ENCODE measurements around the gene LRP10. TPM values are rescaled to one million over a fixed set of nuclear protein-coding genes. Genes with fewer than 3 reads are reported as not detected.

Gene LRP10
- total RNA-seq, 1 donor from 2014 or later: 11.0 TPM

DNA sequence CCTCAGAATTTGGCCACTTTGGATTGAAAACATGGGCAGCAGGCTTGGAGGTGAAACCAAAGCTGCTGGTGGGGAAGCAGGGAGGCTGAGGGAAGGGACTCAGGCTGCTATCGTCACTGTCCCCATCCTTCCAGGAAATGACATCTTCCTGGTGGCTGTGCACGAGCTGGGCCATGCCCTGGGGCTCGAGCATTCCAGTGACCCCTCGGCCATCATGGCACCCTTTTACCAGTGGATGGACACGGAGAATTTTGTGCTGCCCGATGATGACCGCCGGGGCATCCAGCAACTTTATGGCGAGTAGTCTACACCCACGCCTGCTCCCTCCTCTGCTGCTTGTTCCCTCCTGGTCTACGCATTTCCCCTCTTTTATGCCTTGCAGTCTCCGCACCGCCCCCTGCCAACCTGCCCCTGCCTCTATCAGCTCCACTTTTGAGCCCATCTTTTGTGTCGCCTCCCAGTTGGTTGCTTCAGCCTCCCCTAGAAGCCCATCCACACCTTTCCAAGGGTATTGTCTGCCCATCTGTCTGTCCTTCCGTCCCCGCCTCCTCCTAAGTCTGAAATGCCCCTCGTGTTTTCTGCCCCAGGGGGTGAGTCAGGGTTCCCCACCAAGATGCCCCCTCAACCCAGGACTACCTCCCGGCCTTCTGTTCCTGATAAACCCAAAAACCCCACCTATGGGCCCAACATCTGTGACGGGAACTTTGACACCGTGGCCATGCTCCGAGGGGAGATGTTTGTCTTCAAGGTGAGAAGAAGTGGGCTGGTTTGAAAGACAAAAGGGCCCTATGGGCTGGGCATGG, 28.2 kb upstream of the LRP10 start:
- no peak overlapping the region for H3K9ac ChIP-seq (ENCODE audit: low read depth in 1 of 3, low read length in 3 of 3)
- no peak overlapping the region for H3K27ac ChIP-seq (ENCODE audit: low read depth, low read length)
- H3K9me3 ChIP-seq (ENCODE audit: control insufficient read depth in 3 of 3, low read length in 3 of 3): no peaks in the 10 kb centered on the region
- H3K27me3 ChIP-seq (ENCODE audit: control insufficient read depth in 3 of 3, insufficient read depth in 3 of 3, low read length in 3 of 3): peaks cover 0 to 5% (median 0%) of the 10 kb centered on the region in 3 donors
- H3K4me3 ChIP-seq (ENCODE audit: low read length in 3 of 3): no peak overlapping the region
- H3K4me1 ChIP-seq (ENCODE audit: control insufficient read depth in 3 of 3, insufficient read depth in 3 of 3, low read length in 3 of 3): peaks cover 29 to 34% (median 32%) of the 10 kb centered on the region in 3 donors
- peaks cover 14 to 37% (median 24%) of the 10 kb centered on the region in 3 donors for H3K36me3 ChIP-seq (ENCODE audit: control insufficient read depth in 3 of 3, insufficient read depth in 3 of 3, low read length in 3 of 3)

DNA sequence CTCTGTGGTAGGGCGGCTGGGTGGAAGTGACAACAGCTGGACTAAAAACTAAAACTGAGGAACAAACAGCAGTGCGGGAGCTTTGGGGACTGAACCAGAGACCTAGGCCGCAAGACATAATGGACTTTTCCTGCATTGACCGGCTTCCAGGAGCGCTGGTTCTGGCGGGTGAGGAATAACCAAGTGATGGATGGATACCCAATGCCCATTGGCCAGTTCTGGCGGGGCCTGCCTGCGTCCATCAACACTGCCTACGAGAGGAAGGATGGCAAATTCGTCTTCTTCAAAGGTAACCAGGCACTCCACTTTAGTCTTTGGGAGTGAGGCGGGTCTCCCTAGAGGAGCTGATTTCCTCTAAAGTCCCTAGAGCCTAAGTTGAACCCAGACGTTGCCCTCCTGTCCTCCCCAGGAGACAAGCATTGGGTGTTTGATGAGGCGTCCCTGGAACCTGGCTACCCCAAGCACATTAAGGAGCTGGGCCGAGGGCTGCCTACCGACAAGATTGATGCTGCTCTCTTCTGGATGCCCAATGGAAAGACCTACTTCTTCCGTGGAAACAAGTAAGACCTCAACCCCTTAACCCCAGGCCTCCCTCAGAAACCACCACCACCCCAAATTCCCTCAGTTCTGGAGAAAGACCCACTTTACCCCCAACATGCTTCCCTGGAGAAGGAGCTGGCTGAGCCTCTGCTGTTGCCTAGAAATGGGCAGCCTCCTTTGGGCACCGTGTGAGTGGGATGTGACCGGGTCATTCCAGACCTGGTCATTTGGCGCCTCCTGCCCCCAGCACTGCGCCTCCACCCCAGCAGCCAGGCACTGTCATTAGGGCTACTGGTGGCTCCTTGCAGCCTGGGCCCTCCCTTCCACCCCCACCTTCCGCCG, 27.1 kb upstream of the LRP10 start:
- Histone ChIP-seq H3K4me1 (ENCODE audit: control insufficient read depth in 3 of 3, insufficient read depth in 3 of 3, low read length in 3 of 3) (peaks cover 32 to 36% (median 35%) of the 10 kb centered on the region in 3 donors), H3K36me3 (ENCODE audit: control insufficient read depth in 3 of 3, insufficient read depth in 3 of 3, low read length in 3 of 3) (peaks cover 14 to 37% (median 22%) of the 10 kb centered on the region in 3 donors), H3K9ac (ENCODE audit: low read depth in 1 of 3, low read length in 3 of 3) (no peak overlapping the region), H3K27ac (ENCODE audit: low read depth, low read length) (no peak overlapping the region), H3K27me3 (ENCODE audit: control insufficient read depth in 3 of 3, insufficient read depth in 3 of 3, low read length in 3 of 3) (no peaks in the 10 kb centered on the region), H3K4me3 (ENCODE audit: low read length in 3 of 3) (no peak overlapping the region), H3K9me3 (ENCODE audit: control insufficient read depth in 3 of 3, low read length in 3 of 3) (no peaks in the 10 kb centered on the region)

DNA sequence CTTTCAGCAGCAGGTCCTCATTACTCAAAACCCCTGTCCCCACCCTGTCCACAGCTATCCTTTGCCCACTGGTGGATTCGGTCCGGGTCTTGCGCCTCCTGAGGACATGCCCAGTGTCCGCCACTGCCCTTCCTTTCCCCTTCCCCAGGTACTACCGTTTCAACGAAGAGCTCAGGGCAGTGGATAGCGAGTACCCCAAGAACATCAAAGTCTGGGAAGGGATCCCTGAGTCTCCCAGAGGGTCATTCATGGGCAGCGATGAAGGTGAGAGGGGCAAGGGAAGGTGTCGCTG, 26.5 kb upstream of the LRP10 start:
- H3K4me1 ChIP-seq (ENCODE audit: control insufficient read depth in 3 of 3, insufficient read depth in 3 of 3, low read length in 3 of 3): peaks cover 36 to 40% (median 38%) of the 10 kb centered on the region in 3 donors
- H3K27ac ChIP-seq (ENCODE audit: low read depth, low read length): no peak overlapping the region
- no peak overlapping the region for H3K9ac ChIP-seq (ENCODE audit: low read depth in 1 of 3, low read length in 3 of 3)
- no peaks in the 10 kb centered on the region for H3K27me3 ChIP-seq (ENCODE audit: control insufficient read depth in 3 of 3, insufficient read depth in 3 of 3, low read length in 3 of 3)
- H3K9me3 ChIP-seq (ENCODE audit: control insufficient read depth in 3 of 3, low read length in 3 of 3): no peaks in the 10 kb centered on the region
- no peak overlapping the region for H3K4me3 ChIP-seq (ENCODE audit: low read length in 3 of 3)
- H3K36me3 ChIP-seq (ENCODE audit: control insufficient read depth in 3 of 3, insufficient read depth in 3 of 3, low read length in 3 of 3): peaks cover 14 to 37% (median 20%) of the 10 kb centered on the region in 3 donors

DNA sequence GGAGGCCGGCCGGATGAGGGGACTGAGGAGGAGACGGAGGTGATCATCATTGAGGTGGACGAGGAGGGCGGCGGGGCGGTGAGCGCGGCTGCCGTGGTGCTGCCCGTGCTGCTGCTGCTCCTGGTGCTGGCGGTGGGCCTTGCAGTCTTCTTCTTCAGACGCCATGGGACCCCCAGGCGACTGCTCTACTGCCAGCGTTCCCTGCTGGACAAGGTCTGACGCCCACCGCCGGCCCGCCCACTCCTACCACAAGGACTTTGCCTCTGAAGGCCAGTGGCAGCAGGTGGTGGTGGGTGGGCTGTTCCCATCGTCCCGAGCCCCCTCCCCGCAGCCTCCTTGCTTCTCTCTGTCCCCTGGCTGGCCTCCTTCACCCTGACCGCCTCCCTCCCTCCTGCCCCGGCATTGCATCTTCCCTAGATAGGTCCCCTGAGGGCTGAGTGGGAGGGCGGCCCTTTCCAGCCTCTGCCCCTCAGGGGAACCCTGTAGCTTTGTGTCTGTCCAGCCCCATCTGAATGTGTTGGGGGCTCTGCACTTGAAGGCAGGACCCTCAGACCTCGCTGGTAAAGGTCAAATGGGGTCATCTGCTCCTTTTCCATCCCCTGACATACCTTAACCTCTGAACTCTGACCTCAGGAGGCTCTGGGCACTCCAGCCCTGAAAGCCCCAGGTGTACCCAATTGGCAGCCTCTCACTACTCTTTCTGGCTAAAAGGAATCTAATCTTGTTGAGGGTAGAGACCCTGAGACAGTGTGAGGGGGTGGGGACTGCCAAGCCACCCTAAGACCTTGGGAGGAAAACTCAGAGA, 25.5 kb upstream of the LRP10 start:
- Histone ChIP-seq H3K4me1 (ENCODE audit: control insufficient read depth in 3 of 3, insufficient read depth in 3 of 3, low read length in 3 of 3) (peaks cover 45 to 50% (median 46%) of the 10 kb centered on the region in 3 donors), H3K9ac (ENCODE audit: low read depth in 1 of 3, low read length in 3 of 3) (peak overlapping the region in 1 of 3 donors; percentile 45), H3K4me3 (ENCODE audit: low read length in 3 of 3) (no peak overlapping the region), H3K27ac (ENCODE audit: low read depth, low read length) (peak overlapping the region; percentile 25), H3K9me3 (ENCODE audit: control insufficient read depth in 3 of 3, low read length in 3 of 3) (no peaks in the 10 kb centered on the region), H3K36me3 (ENCODE audit: control insufficient read depth in 3 of 3, insufficient read depth in 3 of 3, low read length in 3 of 3) (peaks cover 14 to 37% (median 20%) of the 10 kb centered on the region in 3 donors), H3K27me3 (ENCODE audit: control insufficient read depth in 3 of 3, insufficient read depth in 3 of 3, low read length in 3 of 3) (no peaks in the 10 kb centered on the region)

DNA sequence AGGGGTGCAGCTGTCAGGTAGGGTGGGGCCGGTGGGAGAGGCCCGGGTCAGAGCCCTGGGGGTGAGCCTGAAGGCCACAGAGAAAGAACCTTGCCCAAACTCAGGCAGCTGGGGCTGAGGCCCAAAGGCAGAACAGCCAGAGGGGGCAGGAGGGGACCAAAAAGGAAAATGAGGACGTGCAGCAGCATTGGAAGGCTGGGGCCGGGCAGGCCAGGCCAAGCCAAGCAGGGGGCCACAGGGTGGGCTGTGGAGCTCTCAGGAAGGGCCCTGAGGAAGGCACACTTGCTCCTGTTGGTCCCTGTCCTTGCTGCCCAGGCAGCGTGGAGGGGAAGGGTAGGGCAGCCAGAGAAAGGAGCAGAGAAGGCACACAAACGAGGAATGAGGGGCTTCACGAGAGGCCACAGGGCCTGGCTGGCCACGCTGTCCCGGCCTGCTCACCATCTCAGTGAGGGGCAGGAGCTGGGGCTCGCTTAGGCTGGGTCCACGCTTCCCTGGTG, 24.7 kb upstream of the LRP10 start:
- H3K9me3 ChIP-seq (ENCODE audit: control insufficient read depth in 3 of 3, low read length in 3 of 3): no peaks in the 10 kb centered on the region
- peaks cover 13 to 29% (median 16%) of the 10 kb centered on the region in 3 donors for H3K36me3 ChIP-seq (ENCODE audit: control insufficient read depth in 3 of 3, insufficient read depth in 3 of 3, low read length in 3 of 3)
- H3K27me3 ChIP-seq (ENCODE audit: control insufficient read depth in 3 of 3, insufficient read depth in 3 of 3, low read length in 3 of 3): no peaks in the 10 kb centered on the region
- no peak overlapping the region for H3K4me3 ChIP-seq (ENCODE audit: low read length in 3 of 3)
- peak overlapping the region in 1 of 3 donors; percentile 45 for H3K9ac ChIP-seq (ENCODE audit: low read depth in 1 of 3, low read length in 3 of 3)
- H3K4me1 ChIP-seq (ENCODE audit: control insufficient read depth in 3 of 3, insufficient read depth in 3 of 3, low read length in 3 of 3): peaks cover 48 to 58% (median 54%) of the 10 kb centered on the region in 3 donors
- H3K27ac ChIP-seq (ENCODE audit: low read depth, low read length): peak overlapping the region; percentile 25

DNA sequence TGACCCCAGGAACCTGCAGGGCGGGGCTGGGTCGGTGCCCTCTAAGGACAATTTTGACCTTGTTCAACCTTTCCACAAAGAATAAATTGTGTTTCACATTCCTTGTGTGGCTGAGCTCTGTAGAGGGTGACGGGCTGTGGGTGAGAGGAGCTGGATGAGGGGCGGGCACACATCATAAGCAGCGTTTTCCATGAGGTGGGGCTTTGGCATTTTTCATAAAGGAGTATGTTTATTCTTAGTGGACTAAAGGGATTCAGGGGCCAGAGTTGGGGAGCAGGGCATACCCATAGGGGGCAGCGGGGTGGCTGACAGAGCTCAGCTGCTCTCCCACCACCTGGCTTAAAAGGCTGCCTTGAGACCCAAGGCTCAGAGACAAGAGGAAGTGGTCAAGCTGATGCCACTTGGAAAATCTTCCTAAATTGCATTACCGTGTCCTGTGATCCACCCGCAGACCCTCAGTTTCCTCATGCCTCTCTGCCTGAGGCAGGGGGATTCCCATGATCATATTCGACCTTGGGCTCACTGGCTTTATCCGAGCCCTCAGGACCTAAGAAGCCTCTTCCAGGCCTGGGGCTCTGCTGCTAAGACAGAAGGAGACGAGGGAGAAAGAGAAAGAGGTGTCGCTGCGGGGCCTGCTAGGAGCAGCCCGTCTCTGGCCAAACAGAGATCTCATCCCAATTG, 23.7 kb upstream of the LRP10 start:
- H3K4me3 ChIP-seq (ENCODE audit: low read length in 3 of 3): peak overlapping the region in 1 of 3 donors; percentile 10
- peaks cover 5 to 20% (median 9%) of the 10 kb centered on the region in 3 donors for H3K36me3 ChIP-seq (ENCODE audit: control insufficient read depth in 3 of 3, insufficient read depth in 3 of 3, low read length in 3 of 3)
- H3K27ac ChIP-seq (ENCODE audit: low read depth, low read length): peak overlapping the region; percentile 91
- no peaks in the 10 kb centered on the region for H3K27me3 ChIP-seq (ENCODE audit: control insufficient read depth in 3 of 3, insufficient read depth in 3 of 3, low read length in 3 of 3)
- H3K9me3 ChIP-seq (ENCODE audit: control insufficient read depth in 3 of 3, low read length in 3 of 3): no peaks in the 10 kb centered on the region
- peaks cover 50 to 61% (median 56%) of the 10 kb centered on the region in 3 donors for H3K4me1 ChIP-seq (ENCODE audit: control insufficient read depth in 3 of 3, insufficient read depth in 3 of 3, low read length in 3 of 3)
- peak overlapping the region in 2 of 3 donors; percentile 45 to 71 for H3K9ac ChIP-seq (ENCODE audit: low read depth in 1 of 3, low read length in 3 of 3)

DNA sequence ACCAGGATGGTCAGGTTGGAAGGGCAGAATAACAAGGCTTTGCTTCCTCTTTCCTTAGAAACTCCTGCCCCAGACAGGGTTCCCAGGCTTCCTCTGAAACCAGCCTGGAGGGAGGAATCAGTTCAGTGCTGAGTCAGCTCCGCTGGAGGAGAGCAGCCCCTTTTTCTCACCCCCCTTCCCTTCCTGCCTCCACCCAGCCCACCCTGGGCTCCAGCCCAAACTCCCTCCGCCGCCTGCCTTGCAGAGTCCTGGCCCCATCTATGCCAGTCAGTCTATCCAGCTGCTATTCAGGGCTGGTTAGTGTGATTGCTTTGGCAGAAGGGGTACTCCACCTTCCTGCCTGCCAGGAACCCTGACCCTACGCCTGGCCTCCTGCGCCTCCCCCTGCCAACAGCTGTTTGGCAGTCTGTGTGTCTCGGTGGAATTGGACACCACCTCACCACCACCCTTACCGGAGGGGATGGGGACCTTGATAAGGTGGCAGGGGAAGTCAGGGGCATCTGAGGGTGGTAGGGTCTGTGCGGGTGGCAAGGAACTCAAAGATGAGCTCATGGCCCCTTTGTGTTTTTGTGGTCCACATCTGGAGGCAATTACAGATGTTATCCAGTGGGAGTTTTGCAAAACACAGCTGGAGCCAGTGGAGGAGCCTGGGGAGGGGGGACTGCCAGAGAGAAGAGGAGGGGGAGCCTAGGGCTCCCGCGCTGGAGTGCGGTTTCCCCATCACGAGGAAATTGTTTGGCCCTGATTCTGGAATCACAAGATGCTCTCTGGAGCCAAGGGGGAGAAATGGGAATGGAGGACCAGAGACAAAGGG, 23.0 kb upstream of the LRP10 start:
- peak overlapping the region; percentile 91 for H3K27ac ChIP-seq (ENCODE audit: low read depth, low read length)
- peak overlapping the region; percentile 45 to 71 (median 51) for H3K9ac ChIP-seq (ENCODE audit: low read depth in 1 of 3, low read length in 3 of 3)
- no peaks in the 10 kb centered on the region for H3K27me3 ChIP-seq (ENCODE audit: control insufficient read depth in 3 of 3, insufficient read depth in 3 of 3, low read length in 3 of 3)
- no peaks in the 10 kb centered on the region for H3K9me3 ChIP-seq (ENCODE audit: control insufficient read depth in 3 of 3, low read length in 3 of 3)
- H3K36me3 ChIP-seq (ENCODE audit: control insufficient read depth in 3 of 3, insufficient read depth in 3 of 3, low read length in 3 of 3): peaks cover 3 to 13% (median 5%) of the 10 kb centered on the region in 3 donors
- peaks cover 56 to 69% (median 61%) of the 10 kb centered on the region in 3 donors for H3K4me1 ChIP-seq (ENCODE audit: control insufficient read depth in 3 of 3, insufficient read depth in 3 of 3, low read length in 3 of 3)
- peak overlapping the region; percentile 10 to 45 (median 43) for H3K4me3 ChIP-seq (ENCODE audit: low read length in 3 of 3)

DNA sequence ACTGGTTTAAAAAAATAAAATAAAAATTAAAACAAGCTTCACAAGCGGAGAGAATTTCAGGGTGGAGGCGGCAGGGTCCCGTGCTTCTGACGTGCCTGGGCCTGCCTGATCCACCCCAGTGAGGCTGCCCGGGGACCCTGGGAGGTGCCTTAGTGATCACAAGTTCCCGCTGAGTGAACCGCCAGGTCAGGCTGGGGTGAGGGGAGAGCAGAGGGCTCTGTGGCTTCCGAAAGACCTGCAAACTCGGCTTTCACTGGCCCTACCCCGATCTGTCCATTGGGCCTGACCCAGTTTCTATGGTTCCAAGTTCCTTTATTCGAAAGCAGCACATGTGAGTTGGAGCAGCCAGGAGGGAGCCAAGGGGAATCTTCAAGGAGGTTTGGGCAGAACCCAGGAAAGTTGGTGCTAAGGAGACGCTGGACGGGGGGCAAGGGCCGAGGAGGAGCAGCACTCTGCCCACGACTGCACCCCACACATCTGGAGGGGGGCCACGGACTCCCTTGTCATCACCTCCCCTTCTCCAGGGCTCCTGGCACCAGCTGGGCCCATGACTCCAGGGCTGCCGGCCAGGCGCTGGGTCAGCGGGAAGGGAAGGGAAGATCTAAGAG, 22.2 kb upstream of the LRP10 start:
- H3K27ac ChIP-seq (ENCODE audit: low read depth, low read length): peak overlapping the region; percentile 91
- H3K9me3 ChIP-seq (ENCODE audit: control insufficient read depth in 3 of 3, low read length in 3 of 3): no peaks in the 10 kb centered on the region
- H3K4me3 ChIP-seq (ENCODE audit: low read length in 3 of 3): peak overlapping the region; percentile 37 to 54 (median 43)
- peak overlapping the region; percentile 51 to 71 (median 52) for H3K9ac ChIP-seq (ENCODE audit: low read depth in 1 of 3, low read length in 3 of 3)
- no peaks in the 10 kb centered on the region for H3K27me3 ChIP-seq (ENCODE audit: control insufficient read depth in 3 of 3, insufficient read depth in 3 of 3, low read length in 3 of 3)
- peaks cover 2 to 10% (median 4%) of the 10 kb centered on the region in 3 donors for H3K36me3 ChIP-seq (ENCODE audit: control insufficient read depth in 3 of 3, insufficient read depth in 3 of 3, low read length in 3 of 3)
- peaks cover 56 to 70% (median 61%) of the 10 kb centered on the region in 3 donors for H3K4me1 ChIP-seq (ENCODE audit: control insufficient read depth in 3 of 3, insufficient read depth in 3 of 3, low read length in 3 of 3)

All from skeletal muscle tissue (tissue), 4 donors.